GM06990 (cell line): ENCODE results near the gene ACSBG1.

ENCODE experiments used
- DNase-seq: peaks from one replicate; pipeline ENCODE4 v3.0.0-alpha.2; 2011; ENCODE audit not compliant: insufficient read length; ENCODE audit errors: extremely low read depth
- H3K27me3 ChIP-seq: replicated peaks from 2 replicates; pipeline ENCODE4 v1.6.0; 2011; ENCODE audit warnings: low read length; ENCODE audit not compliant: control insufficient read depth, insufficient read depth
- H3K36me3 ChIP-seq: 2 replicates; pipeline ENCODE4 v1.5.1; 2011; ENCODE audit warnings: low read length; ENCODE audit not compliant: control insufficient read depth, insufficient read depth
- H3K4me3 ChIP-seq: replicated peaks from 2 replicates; pipeline ENCODE4 v1.5.1; 2011; ENCODE audit warnings: low read depth, mild to moderate bottlenecking, control low read depth, low read length
- TF ChIP-seq, protein P1 (sequence below): IDR thresholded peaks from 2 replicates; pipeline ENCODE4 v1.5.1; 2011; ENCODE audit warnings: low read length, control low read depth, mild to moderate bottlenecking, inconsistent platforms; ENCODE audit not compliant: insufficient read depth, poor library complexity, severe bottlenecking

Gene ACSBG1

GRCh38 chr15:78232951-78233350 is 1.4 kb downstream of the ACSBG1 start:
- DNase-seq: no peak
- TF ChIP-seq, protein P1, sequence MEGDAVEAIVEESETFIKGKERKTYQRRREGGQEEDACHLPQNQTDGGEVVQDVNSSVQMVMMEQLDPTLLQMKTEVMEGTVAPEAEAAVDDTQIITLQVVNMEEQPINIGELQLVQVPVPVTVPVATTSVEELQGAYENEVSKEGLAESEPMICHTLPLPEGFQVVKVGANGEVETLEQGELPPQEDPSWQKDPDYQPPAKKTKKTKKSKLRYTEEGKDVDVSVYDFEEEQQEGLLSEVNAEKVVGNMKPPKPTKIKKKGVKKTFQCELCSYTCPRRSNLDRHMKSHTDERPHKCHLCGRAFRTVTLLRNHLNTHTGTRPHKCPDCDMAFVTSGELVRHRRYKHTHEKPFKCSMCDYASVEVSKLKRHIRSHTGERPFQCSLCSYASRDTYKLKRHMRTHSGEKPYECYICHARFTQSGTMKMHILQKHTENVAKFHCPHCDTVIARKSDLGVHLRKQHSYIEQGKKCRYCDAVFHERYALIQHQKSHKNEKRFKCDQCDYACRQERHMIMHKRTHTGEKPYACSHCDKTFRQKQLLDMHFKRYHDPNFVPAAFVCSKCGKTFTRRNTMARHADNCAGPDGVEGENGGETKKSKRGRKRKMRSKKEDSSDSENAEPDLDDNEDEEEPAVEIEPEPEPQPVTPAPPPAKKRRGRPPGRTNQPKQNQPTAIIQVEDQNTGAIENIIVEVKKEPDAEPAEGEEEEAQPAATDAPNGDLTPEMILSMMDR: no peak

GRCh38 chr15:78229431-78230406 is 4.6 kb downstream of the ACSBG1 start:
- no peaks in the 10 kb centered on the region for H3K27me3 ChIP-seq
- H3K4me3 ChIP-seq: no peak overlapping the region
- DNase-seq: no peak
- TF ChIP-seq, protein P1: no peak
- no peaks in the 10 kb centered on the region for H3K36me3 ChIP-seq

More at GRCh38 chr15:78232951-78233350, 1.4 kb downstream of the ACSBG1 start:
- Histone ChIP-seq H3K4me3 (no peak overlapping the region), H3K36me3 (no peaks in the 10 kb centered on the region), H3K27me3 (no peaks in the 10 kb centered on the region)

DNA sequence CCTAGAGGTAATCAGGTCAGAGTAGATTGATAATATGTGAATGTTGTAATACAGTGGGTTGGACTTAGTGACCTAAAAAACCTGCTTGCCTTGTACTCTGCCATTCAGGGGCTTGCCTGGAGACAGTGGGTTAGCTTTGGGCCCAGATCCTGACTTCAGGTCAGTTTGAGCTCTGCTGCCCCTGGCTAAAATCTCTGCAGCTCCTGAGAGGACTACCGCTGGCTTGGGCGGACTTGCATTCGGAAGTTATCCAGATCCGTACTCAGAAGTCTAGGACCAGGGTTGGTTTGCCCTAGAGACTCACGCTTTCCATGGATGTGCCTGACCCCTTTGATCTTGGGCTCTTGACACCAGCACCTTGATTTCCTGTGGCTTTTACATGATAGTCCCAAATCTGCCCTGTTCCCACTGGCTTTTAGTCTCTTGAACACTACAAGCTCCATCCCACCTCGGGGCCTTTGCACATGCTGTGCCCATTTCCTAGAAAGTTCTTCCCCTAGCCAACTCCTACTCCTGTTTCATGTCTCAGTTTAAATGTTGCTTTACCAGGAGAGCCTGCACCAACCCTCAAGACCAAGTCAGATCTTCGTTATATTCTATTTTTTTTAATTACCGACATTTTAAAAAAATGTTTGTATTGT is 5.9 kb downstream of the ACSBG1 start:
- H3K36me3 ChIP-seq: no peaks in the 10 kb centered on the region
- TF ChIP-seq, protein P1: no peak
- H3K27me3 ChIP-seq: no peaks in the 10 kb centered on the region
- DNase-seq: no peak
- H3K4me3 ChIP-seq: no peak overlapping the region

DNA sequence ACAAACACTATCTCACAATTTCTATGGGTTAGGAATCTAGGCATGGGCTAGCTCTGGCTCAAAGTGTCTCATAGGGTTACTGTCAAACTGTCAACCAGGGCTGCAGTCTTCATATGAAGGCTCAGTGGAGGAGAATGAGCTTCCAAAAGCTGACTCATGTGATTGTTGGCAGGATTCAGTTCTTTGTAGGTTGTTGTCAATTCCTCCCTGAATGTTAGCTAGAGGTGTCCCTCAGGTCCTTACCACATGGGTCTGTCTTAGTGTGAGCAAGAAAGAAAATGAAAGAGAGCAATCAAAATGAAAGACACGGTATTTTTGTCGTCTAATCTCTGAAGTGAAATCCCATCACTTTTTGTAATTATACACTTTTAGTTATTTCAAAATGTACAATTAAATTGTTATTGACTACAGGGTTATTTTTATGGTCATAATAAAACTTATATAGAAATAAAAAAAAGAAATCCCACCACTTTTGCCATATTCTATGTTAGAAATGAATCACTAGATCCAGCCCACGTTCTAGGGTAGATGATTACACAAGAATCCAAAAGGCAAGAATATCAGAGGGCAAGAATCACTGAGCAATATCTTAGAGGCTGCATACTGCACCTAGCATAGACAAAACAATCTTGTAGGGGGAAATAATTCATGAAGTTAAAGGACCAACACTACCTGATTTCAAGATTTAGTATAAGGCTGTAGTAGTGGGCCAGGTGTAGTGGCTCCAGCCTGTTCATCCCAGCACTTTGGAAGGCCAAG is 8.4 kb downstream of the ACSBG1 start:
- Histone ChIP-seq H3K36me3 (no peaks in the 10 kb centered on the region), H3K27me3 (no peaks in the 10 kb centered on the region), H3K4me3 (no peak overlapping the region)
- TF ChIP-seq, protein P1: no peak
- DNase-seq: no peak

- no peak overlapping the region for H3K4me3 ChIP-seq
- no peaks in the 10 kb centered on the region for H3K36me3 ChIP-seq
- H3K27me3 ChIP-seq: no peaks in the 10 kb centered on the region
- TF ChIP-seq, protein P1: no peak
- no peak for DNase-seq
Observed at GRCh38 chr15:78224023-78224411, 10.3 kb downstream of the ACSBG1 start.
